SKM-1 (cell line): ENCODE data around the gene ACAD9.
"Not testable (repeated sequence)": the region's sequence is repeated elsewhere in the genome, so short reads cannot be mapped to it uniquely, and the experiment has no call there.

Experiments
- DNase-seq: peaks from one replicate; lab custom pipeline; 2025; ENCODE audit not compliant: unreplicated experiment; lab: John Stamatoyannopoulos, UW

Gene ACAD9

GRCh38 chr3:128889139-128889894 lies 9.9 kb downstream of the ACAD9 start:
- no peak for DNase-seq

DNA sequence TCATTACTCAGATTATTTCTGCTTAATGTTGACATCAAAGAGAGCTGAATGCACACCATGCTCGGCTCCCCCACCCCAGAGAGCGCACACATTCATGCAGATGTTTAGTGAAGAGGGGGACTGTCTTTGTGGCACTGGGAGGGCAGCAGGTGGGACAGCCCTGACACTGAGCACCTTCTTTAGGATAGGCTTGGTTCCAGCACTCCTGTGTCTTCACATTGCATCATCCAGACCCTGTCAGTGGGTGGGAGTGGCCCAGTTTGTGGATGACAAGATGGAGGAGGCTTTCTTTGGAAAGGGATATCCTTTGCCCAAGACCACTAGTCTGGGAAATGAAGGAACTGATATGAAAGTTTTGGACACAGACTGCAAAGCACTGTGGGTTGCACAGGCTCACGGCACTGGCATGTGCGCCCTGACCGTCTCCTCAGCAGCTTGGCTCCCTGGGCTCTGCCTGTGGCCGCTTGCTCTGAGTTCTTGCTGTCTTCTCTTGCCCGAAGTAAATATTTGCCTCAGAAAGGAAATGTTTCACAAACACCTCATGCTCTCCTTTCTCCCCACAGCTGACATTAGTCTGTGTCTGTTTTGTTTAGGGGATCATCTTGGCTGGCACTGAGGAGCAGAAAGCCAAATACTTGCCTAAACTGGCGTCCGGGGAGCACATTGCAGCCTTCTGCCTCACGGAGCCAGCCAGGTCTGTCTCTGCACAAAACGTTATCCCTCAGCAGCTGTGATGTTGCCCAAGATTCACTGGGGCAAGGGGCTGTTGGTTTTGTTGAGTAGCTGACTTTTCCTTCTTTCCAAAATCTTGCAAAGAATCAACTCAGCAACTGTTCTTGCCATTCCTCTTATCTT lies 16.6 kb downstream of the ACAD9 start:
- no peak for DNase-seq

DNA sequence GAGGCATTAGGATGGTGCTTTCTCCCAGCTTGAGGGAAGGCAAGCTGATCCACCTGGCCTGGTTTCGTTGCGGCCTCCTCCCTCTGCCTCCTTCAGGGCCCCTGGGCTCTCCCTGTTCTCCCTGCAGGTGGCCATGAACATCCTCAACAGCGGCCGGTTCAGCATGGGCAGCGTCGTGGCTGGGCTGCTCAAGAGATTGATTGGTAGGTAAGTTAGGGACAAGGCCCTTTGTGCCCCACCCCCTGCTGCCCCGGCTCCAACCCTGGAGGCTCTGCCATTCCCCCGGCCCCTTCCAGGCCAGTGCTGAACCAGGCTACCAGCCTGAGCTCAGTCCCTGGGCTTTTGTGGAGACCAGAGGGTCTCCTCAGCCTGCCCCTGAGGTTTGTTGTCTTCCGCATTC lies 23.0 kb downstream of the ACAD9 start:
- DNase-seq = no peak

DNA sequence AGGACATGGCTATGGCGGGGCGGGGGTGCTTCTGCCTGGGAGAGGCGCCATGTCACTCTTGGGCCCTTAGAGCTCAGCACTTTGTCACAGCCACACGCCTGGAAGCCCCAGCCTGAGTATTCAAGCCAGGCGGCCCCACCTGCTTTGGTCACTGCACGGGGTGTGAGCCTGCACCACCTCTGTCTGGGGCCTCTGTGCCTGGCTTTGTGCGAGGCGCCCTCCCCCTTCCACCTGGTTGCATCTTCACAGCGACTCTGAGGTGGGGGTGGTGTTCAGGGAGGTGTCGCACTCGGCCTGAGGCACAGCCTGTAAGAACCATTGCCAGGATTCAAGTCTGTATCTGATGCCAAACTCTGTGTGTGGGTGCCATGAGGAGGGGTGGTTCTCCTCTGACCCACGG lies 24.1 kb downstream of the ACAD9 start:
- DNase-seq = no peak

GRCh38 chr3:128906031-128906803 lies 26.8 kb downstream of the ACAD9 start:
- no peak for DNase-seq

DNA sequence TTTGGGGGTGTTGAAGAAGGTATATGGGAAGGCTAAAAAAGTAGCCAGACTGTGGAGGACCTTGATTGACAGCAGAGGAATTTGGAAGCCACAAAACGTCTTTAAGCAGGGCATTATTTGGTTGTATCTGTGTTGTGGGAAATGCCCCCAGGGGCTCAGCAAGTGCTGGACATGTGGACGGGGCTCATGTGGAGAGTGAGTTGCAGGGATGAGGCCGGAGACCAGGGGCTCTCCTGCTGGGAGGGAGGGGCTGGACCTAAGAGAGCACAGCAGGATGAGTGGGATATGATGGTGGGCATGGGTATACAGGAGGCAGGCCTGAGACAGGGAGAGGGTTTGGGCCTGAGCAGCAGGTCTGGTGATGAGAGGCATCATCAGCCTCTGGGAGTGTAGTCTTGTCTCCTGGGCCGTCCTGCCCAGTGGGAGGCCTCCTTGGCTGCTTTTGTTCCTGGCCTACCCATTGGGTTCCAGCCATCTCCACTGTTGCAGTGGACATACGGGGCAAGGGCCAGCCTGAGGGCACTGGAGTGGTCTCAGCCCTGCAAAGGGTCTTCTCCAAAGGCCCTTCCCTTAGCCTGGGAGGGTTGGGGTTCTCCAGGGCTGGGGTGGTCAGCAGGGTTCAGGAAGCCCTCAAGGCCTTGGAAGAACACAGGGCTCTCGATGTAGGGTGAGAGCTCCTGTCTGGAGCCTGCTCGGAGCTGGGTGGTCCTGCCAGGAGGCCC lies 27.5 kb downstream of the ACAD9 start:
- no peak for DNase-seq

GRCh38 chr3:128907706-128908445 lies 28.5 kb downstream of the ACAD9 start:
- no peak for DNase-seq

GRCh38 chr3:128908951-128909350 lies 29.5 kb downstream of the ACAD9 start:
- DNase-seq = no peak

- DNase-seq = no peak
Observed at GRCh38 chr3:128910006-128910405, 30.6 kb downstream of the ACAD9 start.

GRCh38 chr3:128911911-128912310 lies 32.5 kb downstream of the ACAD9 start:
- DNase-seq = no peak

GRCh38 chr3:128914966-128915645 lies 35.7 kb downstream of the ACAD9 start:
- no peak for DNase-seq

- DNase-seq = no peak
Observed at GRCh38 chr3:128917291-128917690, 37.9 kb downstream of the ACAD9 start.

DNA sequence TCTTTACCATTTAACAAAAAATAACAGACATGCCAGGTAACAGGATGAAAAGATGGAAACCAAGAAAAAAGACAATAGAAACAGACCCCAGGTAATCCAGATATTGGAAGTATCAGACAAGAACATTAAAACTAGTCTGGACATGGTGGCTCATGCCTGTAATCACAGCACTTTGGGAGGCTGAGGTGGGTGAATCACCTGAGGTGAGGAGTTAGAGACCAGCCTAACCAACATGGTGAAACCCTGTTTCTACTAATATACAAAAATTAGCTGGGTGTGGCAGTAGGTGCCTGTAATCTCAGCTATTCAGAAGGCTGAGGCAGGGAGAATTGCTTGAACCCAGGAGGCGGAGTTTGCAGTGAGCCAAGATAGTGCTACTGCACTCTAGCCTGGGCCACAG lies 40.6 kb downstream of the ACAD9 start:
- no peak for DNase-seq

GRCh38 chr3:128922804-128923459 lies 43.5 kb downstream of the ACAD9 start:
- DNase-seq = no peak

DNA sequence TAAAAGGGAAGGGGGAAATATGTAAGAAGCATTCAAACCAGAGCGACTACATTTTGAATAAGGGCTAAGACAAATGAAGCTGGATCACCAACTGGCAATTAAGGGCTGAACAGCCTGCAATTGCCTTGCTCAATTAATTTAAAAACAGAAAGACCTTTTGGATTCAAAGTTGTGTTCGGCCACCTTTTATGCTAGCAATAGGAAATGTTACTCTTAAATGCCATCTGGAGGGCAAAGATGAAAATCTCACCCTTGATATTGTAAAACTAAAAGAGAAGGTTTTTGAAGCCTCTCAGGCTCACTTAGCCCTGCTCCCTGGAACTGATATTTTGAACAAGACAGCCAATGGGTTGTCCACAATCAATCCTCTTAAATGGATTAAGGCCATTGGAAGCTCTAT lies 44.2 kb downstream of the ACAD9 start:
- no peak for DNase-seq

DNA sequence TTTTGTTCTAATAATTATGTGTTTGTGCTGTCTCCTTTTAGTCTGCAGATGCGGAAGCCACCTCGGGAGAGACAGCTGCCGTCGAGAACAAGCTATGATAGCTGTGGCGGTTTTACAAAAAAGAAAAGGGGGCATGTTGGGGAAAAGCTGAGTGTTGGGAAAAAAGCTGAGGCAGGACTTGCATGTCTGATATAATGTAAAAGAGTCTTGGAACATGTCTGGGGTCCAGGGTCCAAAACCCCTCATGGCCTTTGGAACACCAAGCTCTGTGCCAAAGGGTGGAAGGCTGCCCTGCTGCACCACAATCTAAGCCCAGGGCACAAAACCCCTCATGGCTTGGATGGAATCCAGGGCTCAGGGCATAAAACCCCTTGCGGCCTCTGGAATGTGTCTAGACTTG lies 44.6 kb downstream of the ACAD9 start:
- DNase-seq = not testable (repeated sequence)

GRCh38 chr3:128929364-128929763 lies 49.9 kb downstream of the ACAD9 start:
- DNase-seq = no peak

- no peak for DNase-seq
Observed at GRCh38 chr3:128931046-128931445, 51.6 kb downstream of the ACAD9 start.

- no peak for DNase-seq
Observed at GRCh38 chr3:128932516-128933212, 53.2 kb downstream of the ACAD9 start.
